Hepatocyte (in vitro differentiated cells): ENCODE measurements around the gene MRTFA.

Experiments
- CTCF ChIP-seq: fragments of 200-600 bp; sonication (generic); IDR thresholded peaks from 2 replicates; pipeline ENCODE4 v1.5.1; 2016; ENCODE audit warnings: antibody characterized with exemption, mild to moderate bottlenecking; ENCODE audit not compliant: poor library complexity
- EZH2 ChIP-seq: fragments of 200-600 bp; sonication (generic); IDR thresholded peaks from 2 replicates; pipeline ENCODE4 v1.6.1; 2016; ENCODE audit warnings: antibody characterized with exemption, mild to moderate bottlenecking, borderline replicate concordance

- TF ChIP-seq CTCF (no peak), EZH2 (no peak)
Observed at GRCh38 chr22:40636380-40637182, at the start of gene MRTFA.
